GM19455 (cell line): ENCODE results near the gene SSBP3.
A peak's percentile ranks its signal among the peaks of the same experiment; 100 is the strongest.

Source experiments
- ATAC-seq: cut with Tn5 transposase; IDR thresholded peaks from one replicate; pipeline ENCODE4 v1.9.1; 2021; ENCODE audit not compliant: unreplicated experiment

The SSBP3 gene

GRCh38 chr1:54410359-54410758, 4.2 kb upstream of the SSBP3 start:
- ATAC-seq: no peak

GRCh38 chr1:54409156-54410142, 3.3 kb upstream of the SSBP3 start:
- peak; percentile 38 for ATAC-seq

GRCh38 chr1:54408147-54409066, 2.2 kb upstream of the SSBP3 start:
- ATAC-seq: no peak

- ATAC-seq: peak; percentile 38
Observed at GRCh38 chr1:54407404-54408146, 1.4 kb upstream of the SSBP3 start.

- ATAC-seq: no peak
Observed at GRCh38 chr1:54407154-54407403, 885 bp upstream of the SSBP3 start.

GRCh38 chr1:54405898-54406293, 298 bp downstream of the SSBP3 start:
- no peak for ATAC-seq

- ATAC-seq: no peak
Observed at GRCh38 chr1:54404939-54405897, 976 bp downstream of the SSBP3 start.

- no peak for ATAC-seq
Observed at GRCh38 chr1:54404263-54404662, 1.9 kb downstream of the SSBP3 start.

- no peak for ATAC-seq
Observed at GRCh38 chr1:54403808-54404261, 2.4 kb downstream of the SSBP3 start.

- ATAC-seq: no peak
Observed at GRCh38 chr1:54403405-54403804, 2.8 kb downstream of the SSBP3 start.

GRCh38 chr1:54402896-54403295, 3.3 kb downstream of the SSBP3 start:
- ATAC-seq: no peak

GRCh38 chr1:54401799-54402198, 4.4 kb downstream of the SSBP3 start:
- no peak for ATAC-seq

GRCh38 chr1:54400329-54400728, 5.9 kb downstream of the SSBP3 start:
- no peak for ATAC-seq

GRCh38 chr1:54399765-54400164, 6.4 kb downstream of the SSBP3 start:
- no peak for ATAC-seq

GRCh38 chr1:54398963-54399528, 7.1 kb downstream of the SSBP3 start:
- ATAC-seq: no peak

GRCh38 chr1:54397980-54398379, 8.2 kb downstream of the SSBP3 start:
- no peak for ATAC-seq

GRCh38 chr1:54397090-54397591, 9.1 kb downstream of the SSBP3 start:
- ATAC-seq: no peak

- no peak for ATAC-seq
Observed at GRCh38 chr1:54396261-54396933, 9.8 kb downstream of the SSBP3 start.
